Putamen (tissue), 1 donor: ENCODE data around the gene PITRM1.
A peak's percentile ranks its signal among the peaks of the same experiment; 100 is the strongest.
"Not testable (repeated sequence)": the region's sequence is repeated elsewhere in the genome, so short reads cannot be mapped to it uniquely, and the experiment has no call there.

Experiments
- DNase-seq: peaks from one replicate; pipeline ENCODE4 v3.0.0-alpha.2; 2016; ENCODE audit warnings: low spot score

Gene PITRM1

GRCh38 chr10:3172446-3173170 is at the start of gene PITRM1:
TSS of gene PITRM1 (minus strand) at chr10:3172782. CDS start at chr10:3172772, 10 bp downstream.
- peak; percentile 98 for DNase-seq

- DNase-seq = no peak
These were observed 49.5 kb upstream of the PITRM1 start for GRCh38 chr10:3222068-3222467.

GRCh38 chr10:3221601-3222000 is 49.0 kb upstream of the PITRM1 start:
- not testable (repeated sequence) for DNase-seq

- no peak for DNase-seq
These were observed 48.3 kb upstream of the PITRM1 start for GRCh38 chr10:3220853-3221252.

GRCh38 chr10:3219021-3219628 is 46.5 kb upstream of the PITRM1 start:
- not testable (repeated sequence) for DNase-seq

GRCh38 chr10:3217853-3218252 is 45.3 kb upstream of the PITRM1 start:
- DNase-seq = no peak

GRCh38 chr10:3217301-3217700 is 44.7 kb upstream of the PITRM1 start:
- no peak for DNase-seq

- no peak for DNase-seq
These were observed 42.7 kb upstream of the PITRM1 start for GRCh38 chr10:3215153-3215775.

GRCh38 chr10:3213758-3214515 is 41.4 kb upstream of the PITRM1 start:
- DNase-seq = no peak

GRCh38 chr10:3213208-3213607 is 40.6 kb upstream of the PITRM1 start:
- DNase-seq = no peak

GRCh38 chr10:3210251-3210877 is 37.8 kb upstream of the PITRM1 start:
- DNase-seq = no peak

GRCh38 chr10:3208481-3209406 is 36.2 kb upstream of the PITRM1 start:
- no peak for DNase-seq

- DNase-seq = no peak
These were observed 34.8 kb upstream of the PITRM1 start for GRCh38 chr10:3207351-3207750.

GRCh38 chr10:3206511-3207157 is 34.1 kb upstream of the PITRM1 start:
- DNase-seq = no peak

- no peak for DNase-seq
These were observed 31.4 kb upstream of the PITRM1 start for GRCh38 chr10:3203972-3204371.

GRCh38 chr10:3203016-3203811 is 30.6 kb upstream of the PITRM1 start:
- no peak for DNase-seq

- DNase-seq = no peak
These were observed 29.2 kb upstream of the PITRM1 start for GRCh38 chr10:3201796-3202195.

- DNase-seq = no peak
These were observed 26.9 kb upstream of the PITRM1 start for GRCh38 chr10:3199488-3199887.

- no peak for DNase-seq
These were observed 26.3 kb upstream of the PITRM1 start for GRCh38 chr10:3198900-3199299.
